Skin of body (tissue), 2 donors: ENCODE data around the gene KIF5A. TPM values are rescaled to one million over a fixed set of nuclear protein-coding genes. Genes with fewer than 3 reads are reported as not detected.
"Not testable (repeated sequence)": the region's sequence is repeated elsewhere in the genome, so short reads cannot be mapped to it uniquely, and the experiment has no call there.

Experiments used
- DNase-seq: peaks from one replicate; lab custom pipeline; 2025; lab: John Stamatoyannopoulos, UW
- total RNA-seq: library from RNA; depleted of rRNA; stranded (reverse); fragments of >200 nt; gene quantifications from one replicate; pipeline ENCODE4 v1.2.3, GENCODE V29; 2014

KIF5A gene
- total RNA-seq, 1 donor from 2014 or later: 0.39 TPM

DNA sequence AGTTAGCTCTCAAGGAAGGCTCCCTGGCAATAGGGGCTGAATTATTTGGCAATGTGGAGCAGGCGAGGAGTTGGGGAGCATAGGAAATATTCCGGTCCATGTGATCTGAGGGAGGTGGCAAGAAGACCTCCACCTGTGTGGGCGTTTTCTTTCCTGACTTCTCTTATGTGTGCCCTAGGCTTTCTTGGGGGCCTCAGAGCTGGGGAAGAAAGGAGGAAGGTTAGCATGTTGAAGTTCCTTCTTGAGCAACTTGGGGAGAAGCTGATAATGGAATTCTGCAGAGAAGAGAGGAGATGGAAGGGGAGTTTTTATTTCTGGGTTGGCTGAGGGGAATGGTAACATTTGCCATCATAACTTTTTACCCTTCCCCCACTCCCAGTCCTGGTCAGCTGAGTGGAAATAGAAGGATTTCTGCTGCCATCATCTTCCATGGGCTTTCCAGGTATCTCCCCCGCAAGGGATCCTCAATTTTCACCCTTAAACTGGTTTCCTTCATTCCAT, 56.0 kb downstream of the KIF5A start:
- DNase-seq: no peak

DNA sequence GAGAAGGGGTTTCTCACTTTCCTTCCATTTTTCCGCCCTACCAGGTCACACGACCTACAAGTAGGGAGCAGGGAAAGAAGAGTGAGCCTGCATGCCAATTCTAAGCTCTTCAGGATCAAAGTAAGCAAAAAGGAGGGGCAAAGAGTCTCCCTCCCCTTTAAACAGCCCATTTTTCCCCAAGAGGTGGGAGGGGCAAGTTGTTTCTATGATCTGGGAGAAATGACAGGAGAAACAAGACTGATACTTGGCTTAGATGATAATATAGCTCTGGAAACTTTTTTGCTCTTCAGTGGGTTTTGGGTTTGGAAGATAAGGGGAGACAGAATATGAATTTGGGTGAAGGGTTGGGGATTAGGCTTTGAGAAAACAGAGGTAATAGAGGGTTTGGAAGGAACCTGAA, 56.6 kb downstream of the KIF5A start:
- DNase-seq: no peak

DNA sequence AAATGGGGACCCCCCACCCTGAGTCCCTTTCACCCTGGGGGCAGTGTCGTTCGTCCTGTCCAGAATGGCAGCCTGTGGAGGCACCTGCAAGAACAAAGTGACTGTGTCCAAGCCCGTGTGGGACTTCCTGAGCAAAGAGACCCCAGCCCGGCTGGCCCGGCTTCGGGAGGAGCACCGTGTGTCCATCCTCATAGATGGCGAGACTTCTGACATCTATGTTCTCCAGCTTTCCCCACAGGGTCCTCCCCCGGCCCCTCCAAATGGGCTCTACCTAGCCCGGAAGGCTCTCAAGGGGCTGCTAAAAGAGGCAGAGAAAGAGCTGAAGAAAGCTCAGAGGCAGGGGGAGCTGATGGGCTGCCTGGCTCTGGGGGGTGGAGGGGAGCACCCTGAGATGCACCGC, 57.0 kb downstream of the KIF5A start:
- no peak for DNase-seq

DNA sequence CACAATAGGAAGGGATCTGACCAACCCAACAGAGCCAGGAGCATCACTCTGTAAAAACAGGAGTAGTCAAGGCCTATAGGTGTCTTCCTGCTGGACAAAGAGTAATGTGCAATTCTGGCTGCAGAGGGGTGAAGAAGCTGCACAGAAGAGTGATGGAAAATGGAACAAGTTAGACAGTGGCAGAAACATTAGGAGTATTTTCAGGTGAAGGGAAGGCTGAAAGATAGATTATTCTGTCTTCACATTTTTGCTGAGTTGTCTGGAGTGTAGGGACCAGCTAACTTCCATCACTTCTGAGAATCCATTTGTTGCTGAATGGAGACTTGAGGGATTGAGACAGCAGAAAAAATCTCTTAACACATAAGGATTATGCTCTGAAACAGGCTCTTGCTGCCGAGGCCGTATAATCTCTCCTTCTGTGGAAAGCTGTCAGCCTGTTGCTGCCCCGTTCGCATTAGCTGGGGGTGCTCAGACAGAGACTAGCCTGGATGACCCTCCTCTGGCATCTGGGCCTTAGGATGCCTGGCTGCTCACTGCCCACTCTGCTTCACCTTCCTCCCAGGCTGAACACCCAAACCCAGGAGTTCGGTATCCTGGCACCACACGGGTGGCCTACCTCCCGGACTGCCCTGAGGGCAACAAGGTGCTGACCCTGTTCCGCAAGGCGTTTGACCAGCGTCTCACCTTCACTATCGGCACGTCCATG, 58.3 kb downstream of the KIF5A start:
- DNase-seq: no peak

DNA sequence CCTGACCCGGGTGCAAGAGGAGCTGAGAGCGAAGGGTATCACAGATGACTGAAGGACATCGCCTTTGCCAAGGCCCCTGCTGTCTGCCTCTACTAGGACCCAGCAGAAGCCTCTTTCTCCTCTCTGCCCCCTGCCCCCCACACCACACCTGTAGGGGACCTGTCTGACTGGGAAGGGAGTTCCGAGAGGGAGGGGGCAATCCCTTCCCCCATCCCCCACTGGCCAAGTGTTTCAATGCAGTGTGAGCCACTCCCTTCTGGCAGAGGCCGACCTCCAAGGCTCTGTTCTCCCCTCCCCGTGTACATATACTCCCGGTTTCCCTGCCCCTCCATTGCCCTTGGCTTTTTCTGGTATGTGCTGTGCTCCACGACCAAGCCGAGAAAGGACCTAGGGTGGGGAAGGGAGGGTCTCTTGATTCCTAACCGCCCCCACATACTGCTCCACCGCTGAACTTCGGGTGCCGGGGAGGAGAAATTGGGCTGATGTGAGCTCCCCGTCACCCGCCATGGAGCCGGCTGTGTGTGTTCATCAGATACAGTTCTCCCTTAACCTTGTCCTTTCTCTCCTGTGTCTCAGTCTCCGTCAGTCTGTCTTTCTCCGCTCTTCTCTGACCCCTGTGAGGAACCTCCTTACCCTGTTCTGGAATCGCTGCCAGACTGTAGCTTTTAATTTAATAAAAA, 59.4 kb downstream of the KIF5A start:
- DNase-seq: no peak

GRCh38 chr12:57609781-57610553, 60.1 kb downstream of the KIF5A start:
- peak; percentile 9 for DNase-seq

GRCh38 chr12:57610554-57611107, 60.8 kb downstream of the KIF5A start:
- DNase-seq: no peak

DNA sequence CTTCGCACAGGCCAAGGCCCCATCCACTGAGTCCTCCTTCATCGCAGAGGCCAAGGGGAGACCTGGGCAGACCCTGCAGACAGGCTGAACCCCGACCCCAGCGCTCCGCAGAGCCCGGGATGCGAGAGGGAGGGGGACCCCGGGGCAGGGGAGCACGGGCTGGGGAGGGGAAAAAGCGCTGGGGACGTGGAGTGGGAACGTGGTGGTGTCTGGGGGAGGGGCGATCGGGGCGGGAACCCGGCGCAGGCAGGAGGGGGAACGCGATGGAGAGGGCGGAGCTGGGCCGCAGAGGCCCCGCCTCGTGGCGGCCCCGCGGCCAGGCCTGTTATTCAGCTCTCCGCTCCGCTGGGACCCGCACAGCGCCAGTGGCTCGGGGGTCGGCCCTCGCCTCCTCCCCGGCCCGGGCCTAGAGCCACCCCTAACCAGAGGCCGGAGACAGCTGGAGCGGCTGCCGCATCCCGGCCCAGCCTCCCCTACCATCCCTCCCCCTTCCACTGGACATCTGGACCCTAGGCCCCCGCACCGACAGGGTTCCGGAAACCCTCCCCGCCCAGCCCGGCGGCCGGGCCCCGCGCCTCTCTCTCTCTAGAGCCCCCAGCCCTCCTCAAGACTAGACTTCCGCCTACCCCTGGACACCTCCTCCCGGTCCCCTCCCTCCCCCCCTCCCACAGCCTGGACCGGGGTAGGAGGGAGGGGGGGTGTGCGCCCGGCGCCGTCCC, 61.4 kb downstream of the KIF5A start, which contains the start of gene ARHGEF25:
TSS of gene ARHGEF25 (plus strand) at position 328 of the 719 bp plus-strand sequence. CDS start 460 bp downstream, outside the sequence.
- peak; percentile 79 for DNase-seq

DNA sequence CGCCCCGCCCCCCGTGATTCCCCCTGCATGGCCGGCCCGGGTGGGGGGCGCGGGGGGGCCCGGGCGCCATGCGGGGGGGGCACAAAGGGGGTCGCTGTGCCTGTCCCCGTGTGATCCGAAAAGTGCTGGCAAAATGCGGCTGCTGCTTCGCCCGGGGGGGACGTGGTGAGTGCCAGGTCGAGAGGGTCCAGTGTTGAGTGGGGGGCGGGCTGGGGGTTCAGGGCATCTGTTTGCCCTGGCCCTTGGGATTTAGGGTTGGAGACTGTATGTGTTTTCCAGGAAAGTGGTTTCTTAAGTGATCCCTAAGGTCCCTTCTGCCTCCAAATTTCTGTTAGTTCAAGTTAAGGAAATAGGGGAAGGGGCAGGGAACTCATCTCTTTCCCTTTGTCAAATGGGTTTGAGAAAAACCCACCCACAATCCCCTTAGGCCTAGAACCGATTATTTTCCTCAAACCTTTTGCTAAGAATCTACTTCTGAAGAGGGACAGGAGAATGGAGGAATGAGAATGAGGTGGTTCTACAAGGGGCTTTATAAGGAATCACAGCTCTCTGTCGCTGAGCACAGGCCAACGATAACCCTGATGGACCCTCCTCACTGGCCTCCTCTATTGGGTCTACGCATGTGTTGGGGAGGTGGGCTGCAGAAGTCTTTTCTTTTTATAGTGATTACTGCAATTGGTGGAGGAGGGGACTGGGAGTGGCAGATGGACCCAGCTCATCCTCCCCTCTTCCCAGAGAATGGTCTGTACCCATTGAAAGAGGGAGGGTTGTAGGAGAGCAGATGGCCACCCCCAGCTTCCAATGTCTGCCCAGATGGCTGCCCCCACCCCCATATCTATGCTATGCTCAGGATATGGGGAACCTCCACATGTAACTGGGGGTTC, 62.2 kb downstream of the KIF5A start:
- no peak for DNase-seq

DNA sequence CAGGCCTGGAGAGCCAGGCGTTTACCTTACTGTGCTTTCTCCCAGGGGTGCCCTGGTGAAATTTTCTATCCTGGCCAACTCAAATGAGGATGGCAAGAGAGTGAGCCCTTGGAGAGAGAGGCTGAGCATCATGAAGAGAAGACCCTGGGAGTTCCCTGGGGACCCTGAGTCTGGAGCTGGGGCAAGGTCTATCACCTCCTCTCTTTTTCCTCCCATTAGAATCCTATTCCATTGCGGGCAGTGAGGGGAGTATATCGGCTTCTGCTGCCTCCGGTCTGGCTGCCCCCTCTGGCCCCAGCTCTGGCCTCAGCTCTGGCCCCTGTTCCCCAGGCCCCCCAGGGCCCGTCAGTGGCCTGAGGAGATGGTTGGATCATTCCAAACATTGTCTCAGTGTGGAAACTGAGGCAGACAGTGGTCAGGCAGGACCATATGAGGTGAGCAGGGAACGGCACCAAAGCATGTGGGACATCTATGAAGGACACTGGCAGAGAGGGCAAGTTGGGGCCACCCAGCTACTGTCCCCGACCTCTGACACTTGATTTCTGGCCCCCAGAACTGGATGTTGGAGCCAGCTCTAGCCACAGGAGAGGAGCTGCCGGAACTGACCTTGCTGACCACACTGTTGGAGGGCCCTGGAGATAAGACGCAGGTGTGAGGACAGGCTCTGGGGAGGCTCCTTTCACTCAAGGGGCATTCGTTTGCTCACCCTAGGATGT, 63.0 kb downstream of the KIF5A start:
- DNase-seq: no peak

DNA sequence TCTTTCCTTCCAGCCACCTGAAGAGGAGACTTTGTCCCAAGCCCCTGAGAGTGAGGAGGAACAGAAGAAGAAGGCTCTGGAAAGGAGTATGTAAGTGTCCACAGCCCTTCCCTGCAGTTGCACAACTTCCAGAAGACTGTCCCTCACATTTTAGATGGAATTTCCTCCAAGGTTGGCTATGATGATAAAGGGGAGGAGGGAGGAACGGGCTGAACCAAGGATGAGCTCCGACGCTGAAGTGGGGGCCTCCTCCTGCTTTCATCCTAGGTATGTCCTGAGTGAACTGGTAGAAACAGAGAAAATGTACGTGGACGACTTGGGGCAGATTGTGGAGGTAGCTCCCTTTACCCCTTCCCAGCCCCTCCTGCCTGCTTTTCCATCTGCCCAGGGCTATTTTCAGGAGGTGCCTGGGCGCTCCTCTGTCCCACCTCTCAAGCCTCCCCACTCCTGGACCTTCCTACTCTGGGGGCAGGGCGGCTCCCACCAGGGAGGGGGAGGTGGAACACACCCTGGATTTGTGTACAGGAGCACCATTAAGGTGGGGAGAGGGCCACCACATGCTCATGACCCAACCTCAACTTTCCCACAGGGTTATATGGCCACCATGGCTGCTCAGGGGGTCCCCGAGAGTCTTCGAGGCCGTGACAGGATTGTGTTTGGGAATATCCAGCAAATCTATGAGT, 63.7 kb downstream of the KIF5A start:
- DNase-seq: no peak

GRCh38 chr12:57614178-57614947, 64.5 kb downstream of the KIF5A start:
- DNase-seq: no peak

DNA sequence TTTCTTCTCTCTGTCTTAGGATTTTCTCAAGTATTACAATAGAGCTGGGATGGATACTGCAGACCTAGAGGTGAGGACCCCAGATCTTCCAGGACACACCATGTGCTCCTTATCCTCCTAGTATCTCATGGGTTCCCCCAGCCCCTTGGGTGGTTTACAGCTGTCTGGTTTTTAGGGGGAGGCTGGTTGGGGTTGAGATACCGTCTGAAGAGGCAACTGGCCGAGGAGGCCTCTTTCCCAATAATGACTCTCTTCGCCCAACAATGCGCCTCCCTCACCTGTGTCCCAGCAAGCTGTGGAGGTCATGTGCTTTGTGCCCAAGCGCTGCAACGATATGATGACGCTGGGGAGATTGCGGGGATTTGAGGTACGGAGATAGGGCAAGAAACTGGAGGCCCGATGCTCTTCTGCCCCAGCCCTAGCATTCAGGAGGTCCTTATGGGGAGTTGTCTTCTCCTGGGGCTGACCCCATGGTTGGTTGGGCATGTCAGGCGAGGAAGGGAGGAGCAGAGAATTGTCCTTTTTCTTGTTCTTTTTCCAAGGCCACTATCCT, 65.2 kb downstream of the KIF5A start:
- DNase-seq: no peak

DNA sequence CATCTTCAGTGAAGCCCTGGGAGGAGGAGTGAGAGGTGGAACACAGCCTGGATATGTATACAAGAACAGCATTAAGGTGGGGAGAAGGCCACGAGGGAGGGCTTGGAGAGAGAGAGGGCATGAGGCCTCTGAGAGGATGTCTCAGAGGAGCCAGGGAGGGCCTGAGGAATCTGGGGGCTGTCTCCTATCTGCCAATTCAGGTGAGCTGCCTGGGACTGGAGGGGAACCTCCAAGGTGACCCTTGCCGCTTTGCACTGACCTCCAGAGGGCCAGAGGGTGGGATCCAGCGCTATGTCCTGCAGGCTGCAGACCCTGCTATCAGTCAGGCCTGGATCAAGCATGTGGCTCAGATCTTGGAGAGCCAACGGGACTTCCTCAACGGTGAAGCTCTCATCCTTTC, 65.8 kb downstream of the KIF5A start:
- no peak for DNase-seq

DNA sequence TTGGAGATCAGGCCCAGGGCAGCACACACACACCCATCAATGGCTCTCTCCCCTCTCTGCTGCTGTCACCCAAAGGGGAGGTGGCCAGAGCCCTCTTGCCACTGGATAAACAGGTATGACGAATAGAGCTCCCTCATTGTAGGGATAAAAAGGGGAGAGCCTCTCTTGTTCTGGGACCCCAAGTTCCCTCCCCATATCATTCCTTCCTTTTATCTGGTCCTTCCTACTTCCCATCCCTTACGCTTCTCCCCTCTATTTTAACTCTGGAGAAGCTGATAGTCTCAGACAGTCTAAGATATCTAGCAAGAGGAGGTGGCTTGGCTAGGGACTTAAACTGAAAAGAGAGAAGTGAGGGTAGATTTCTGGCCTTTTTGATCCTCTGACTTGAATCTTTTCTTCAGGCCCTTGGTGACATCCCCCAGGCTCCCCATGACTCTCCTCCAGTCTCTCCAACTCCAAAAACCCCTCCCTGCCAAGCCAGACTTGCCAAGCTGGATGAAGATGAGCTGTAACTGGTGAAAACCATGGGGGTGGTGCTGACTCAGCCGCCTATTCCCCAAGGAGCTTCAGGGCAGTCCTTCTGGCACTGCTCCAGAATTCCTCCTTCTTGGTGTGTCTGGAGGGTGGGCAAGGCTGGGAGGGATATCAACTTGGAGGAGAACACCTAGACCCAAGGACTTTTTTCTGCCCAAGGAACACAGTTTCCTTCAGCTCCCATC, 66.7 kb downstream of the KIF5A start:
- DNase-seq: no peak

DNA sequence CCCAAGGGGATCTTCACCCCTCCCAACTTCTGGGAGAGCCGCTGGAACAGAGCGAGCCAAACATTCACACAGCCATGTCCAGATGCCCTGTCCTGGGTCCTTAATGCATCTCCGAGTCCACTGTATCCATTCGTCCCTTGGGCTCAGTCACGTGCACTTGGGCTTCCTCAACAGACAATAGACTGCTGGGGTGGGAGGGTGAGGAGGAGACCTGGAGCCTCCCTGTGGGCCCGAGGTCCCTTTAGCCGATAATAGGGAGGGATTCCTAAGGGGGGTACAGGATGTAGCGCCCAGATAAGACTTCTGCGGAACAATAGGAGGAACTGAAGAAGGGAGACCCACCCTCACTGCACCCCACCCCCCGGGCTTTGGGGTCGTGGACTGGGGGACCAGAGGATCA, 68.1 kb downstream of the KIF5A start:
- DNase-seq: no peak

GRCh38 chr12:57618431-57618830, 68.6 kb downstream of the KIF5A start:
- DNase-seq: not testable (repeated sequence)
